ENCODE measurements around the gene SOX9. TPM values are rescaled to one million over a fixed set of nuclear protein-coding genes. Genes with fewer than 3 reads are reported as not detected.
"Not testable (repeated sequence)": the region's sequence is repeated elsewhere in the genome, so short reads cannot be mapped to it uniquely, and the experiment has no call there.

Gene SOX9
- total and polyA plus RNA-seq, 8 donors: 22.7 to 76.1 (median 30.5) TPM

DNA sequence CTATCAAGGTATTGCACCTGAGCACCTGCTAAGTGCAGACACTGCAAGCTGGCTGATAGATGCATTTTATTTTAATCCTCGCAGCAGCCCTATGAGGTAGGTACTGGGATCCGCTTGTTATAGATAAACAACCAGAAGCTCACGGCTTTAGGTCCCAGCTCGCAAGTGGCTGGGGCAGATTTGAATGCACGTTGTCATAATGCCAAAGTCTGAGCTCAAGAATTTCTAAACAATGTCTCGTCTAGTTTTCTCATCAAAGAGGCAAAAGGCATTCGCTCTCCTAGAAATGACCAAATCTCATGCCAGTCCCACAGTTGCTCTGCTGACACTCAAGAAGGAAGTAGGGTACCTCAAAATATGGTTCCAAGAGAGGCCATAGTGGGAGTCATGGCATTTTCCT, 20.5 kb downstream of the SOX9 start:
- intact Hi-C loops (cut with DNase I): no loop called here
- Histone ChIP-seq H3K4me1 (no peaks in the 10 kb centered on the region), H3K9me3 (no peaks in the 10 kb centered on the region), H3K36me3 (no peaks in the 10 kb centered on the region), H3K27me3 (no peaks in the 10 kb centered on the region), H3K27ac (no peak overlapping the region), H3K4me3 (no peak overlapping the region)
- ATAC-seq (no peak), FAIRE-seq (no peak), DNase-seq (no peak)
- WGBS, 2 donors: 89 to 93% methylated on average over 7 of the region's 7 CpGs
- TF ChIP-seq, protein P1, sequence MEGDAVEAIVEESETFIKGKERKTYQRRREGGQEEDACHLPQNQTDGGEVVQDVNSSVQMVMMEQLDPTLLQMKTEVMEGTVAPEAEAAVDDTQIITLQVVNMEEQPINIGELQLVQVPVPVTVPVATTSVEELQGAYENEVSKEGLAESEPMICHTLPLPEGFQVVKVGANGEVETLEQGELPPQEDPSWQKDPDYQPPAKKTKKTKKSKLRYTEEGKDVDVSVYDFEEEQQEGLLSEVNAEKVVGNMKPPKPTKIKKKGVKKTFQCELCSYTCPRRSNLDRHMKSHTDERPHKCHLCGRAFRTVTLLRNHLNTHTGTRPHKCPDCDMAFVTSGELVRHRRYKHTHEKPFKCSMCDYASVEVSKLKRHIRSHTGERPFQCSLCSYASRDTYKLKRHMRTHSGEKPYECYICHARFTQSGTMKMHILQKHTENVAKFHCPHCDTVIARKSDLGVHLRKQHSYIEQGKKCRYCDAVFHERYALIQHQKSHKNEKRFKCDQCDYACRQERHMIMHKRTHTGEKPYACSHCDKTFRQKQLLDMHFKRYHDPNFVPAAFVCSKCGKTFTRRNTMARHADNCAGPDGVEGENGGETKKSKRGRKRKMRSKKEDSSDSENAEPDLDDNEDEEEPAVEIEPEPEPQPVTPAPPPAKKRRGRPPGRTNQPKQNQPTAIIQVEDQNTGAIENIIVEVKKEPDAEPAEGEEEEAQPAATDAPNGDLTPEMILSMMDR (IDR thresholded peaks at IDR 0.05): no peak

DNA sequence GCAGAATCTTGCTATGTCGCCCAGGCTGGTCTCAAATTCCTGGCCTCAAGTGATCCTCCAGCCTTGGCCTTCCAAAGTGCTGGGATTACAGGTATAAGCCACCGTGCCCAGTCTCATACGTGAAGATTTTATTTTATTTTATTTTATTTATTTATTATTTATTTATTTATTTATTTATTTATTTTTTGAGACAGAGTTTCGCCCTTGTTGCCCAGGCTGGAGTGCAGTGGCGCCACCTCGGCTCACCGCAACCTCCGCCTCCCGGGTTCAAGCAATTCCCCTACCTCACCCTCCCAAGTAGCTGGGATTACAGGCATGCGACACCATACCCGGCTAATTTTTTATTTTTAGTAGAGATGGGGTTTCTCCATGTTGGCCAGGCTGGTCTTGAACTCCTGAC, 21.3 kb downstream of the SOX9 start:
- 96 to 98% methylated on average over 11 of the region's 11 CpGs for WGBS, 2 donors
- H3K27ac ChIP-seq; H3K9me3 ChIP-seq; ATAC-seq; DNase-seq; H3K27me3 ChIP-seq; H3K36me3 ChIP-seq; H3K4me3 ChIP-seq; H3K4me1 ChIP-seq; FAIRE-seq; intact Hi-C loops (cut with DNase I): not testable (repeated sequence)

DNA sequence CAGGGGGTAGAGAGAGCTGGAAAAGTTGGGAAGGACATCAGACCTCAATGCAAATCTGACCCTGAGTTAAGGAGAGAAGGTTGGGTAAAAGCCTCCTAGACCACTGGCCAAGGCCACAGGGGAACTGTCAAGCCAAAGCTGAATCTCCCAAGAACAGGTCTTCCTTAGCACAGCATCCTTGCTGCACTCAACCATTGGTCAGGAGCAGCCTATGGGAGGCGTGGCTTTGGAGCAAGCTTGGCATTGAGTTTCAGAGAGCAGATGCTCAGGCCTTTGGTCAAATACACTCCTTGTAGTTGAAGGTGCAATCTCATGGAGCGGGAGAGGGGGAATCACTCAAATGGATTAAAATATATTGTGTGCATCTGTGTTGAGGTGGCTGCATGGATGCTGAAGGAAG, 21.8 kb downstream of the SOX9 start:
- no peak for ATAC-seq
- TF ChIP-seq, protein P1 (IDR thresholded peaks at IDR 0.05): no peak
- H3K27ac ChIP-seq: no peak overlapping the region
- intact Hi-C loops (cut with DNase I): no loop called here
- H3K36me3 ChIP-seq: no peaks in the 10 kb centered on the region
- 94 to 95% methylated on average over 2 of the region's 2 CpGs for WGBS, 2 donors
- FAIRE-seq: no peak
- DNase-seq: no peak
- H3K4me1 ChIP-seq: no peaks in the 10 kb centered on the region
- no peak overlapping the region for H3K4me3 ChIP-seq
- H3K27me3 ChIP-seq: no peaks in the 10 kb centered on the region
- no peaks in the 10 kb centered on the region for H3K9me3 ChIP-seq

DNA sequence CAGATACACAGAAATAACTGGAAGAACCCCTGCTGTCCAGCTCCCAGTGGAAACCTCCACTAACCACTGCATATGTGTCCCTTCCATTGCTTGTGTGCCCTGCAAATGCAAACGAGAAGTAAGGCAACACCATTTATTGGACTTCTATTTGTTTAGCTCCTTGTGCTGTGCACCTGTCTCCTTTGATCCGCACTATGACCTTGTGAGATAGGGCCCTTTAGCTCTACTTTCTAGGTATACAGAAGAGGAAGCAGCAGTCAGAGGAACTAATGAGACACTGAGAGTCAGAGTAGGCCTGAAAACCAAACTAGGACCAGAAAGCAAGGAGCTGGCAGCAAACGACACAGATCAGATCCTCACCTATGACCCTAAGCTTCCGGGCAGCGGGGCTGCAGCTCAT, 22.4 kb downstream of the SOX9 start:
- H3K4me3 ChIP-seq: no peak overlapping the region
- no peaks in the 10 kb centered on the region for H3K27me3 ChIP-seq
- H3K27ac ChIP-seq: no peak overlapping the region
- TF ChIP-seq, protein P1 (IDR thresholded peaks at IDR 0.05): no peak
- H3K9me3 ChIP-seq: no peaks in the 10 kb centered on the region
- no peak for ATAC-seq
- no peak for FAIRE-seq
- intact Hi-C loops (cut with DNase I): no loop called here
- no peak for DNase-seq
- H3K4me1 ChIP-seq: no peaks in the 10 kb centered on the region
- no peaks in the 10 kb centered on the region for H3K36me3 ChIP-seq
- 64 to 78% methylated on average over 5 of the region's 5 CpGs for WGBS, 2 donors

DNA sequence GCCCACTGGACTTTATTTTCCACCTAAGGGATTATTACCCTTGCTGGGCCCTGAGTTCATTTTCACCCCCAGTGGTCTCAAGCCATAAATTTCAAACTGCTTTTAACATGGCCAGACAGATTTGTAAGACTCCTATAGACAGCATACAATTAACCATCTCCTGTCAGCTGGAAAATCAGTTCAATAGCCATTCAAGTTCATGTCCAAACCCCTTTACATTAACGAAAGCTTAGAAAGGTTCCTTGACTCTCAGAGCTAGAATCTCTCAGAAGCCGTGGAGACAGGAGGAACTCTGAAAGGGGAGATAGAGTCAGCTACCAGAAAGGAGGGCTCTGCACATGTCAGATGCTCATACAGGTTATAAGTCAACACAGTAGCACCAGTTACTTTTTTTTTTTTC, 23.3 kb downstream of the SOX9 start:
- no peaks in the 10 kb centered on the region for H3K9me3 ChIP-seq
- no peaks in the 10 kb centered on the region for H3K4me1 ChIP-seq
- no peak for FAIRE-seq
- no peak overlapping the region for H3K27ac ChIP-seq
- 67 to 96% methylated on average over 2 of the region's 2 CpGs for WGBS, 2 donors
- no peaks in the 10 kb centered on the region for H3K36me3 ChIP-seq
- no peak overlapping the region for H3K4me3 ChIP-seq
- intact Hi-C loops (cut with DNase I): no loop called here
- no peak for DNase-seq
- TF ChIP-seq, protein P1 (IDR thresholded peaks at IDR 0.05): no peak
- no peak for ATAC-seq
- H3K27me3 ChIP-seq: no peaks in the 10 kb centered on the region

DNA sequence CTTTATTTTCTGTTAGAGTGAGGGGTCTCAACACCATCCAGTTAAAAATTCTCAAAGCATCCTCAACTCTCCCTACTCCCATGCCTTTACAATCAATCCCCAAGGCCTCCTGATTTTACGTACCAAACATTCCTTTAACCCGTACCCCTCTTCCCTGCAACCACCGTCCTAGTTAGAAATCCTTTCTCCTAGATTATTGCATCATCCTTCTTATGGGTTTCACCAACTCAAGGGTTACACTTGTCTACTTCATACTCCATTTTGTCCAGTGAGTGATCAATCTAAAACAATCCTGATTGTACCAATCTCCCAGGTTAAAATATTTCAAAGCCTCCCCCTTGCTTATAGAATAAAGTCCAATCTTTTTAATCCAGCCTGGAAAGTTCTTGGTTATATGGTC, 24.7 kb downstream of the SOX9 start:
- 80 to 87% methylated on average over 3 of the region's 3 CpGs for WGBS, 2 donors
- ATAC-seq: no peak

More for the DNA sequence above, 24.7 kb downstream of the SOX9 start:
- Histone ChIP-seq H3K27ac (no peak overlapping the region), H3K9me3 (no peaks in the 10 kb centered on the region), H3K4me1 (no peaks in the 10 kb centered on the region), H3K4me3 (no peak overlapping the region), H3K27me3 (no peaks in the 10 kb centered on the region), H3K36me3 (no peaks in the 10 kb centered on the region)
- intact Hi-C loops (cut with DNase I): no loop called here
- DNase-seq: no peak
- FAIRE-seq: no peak
- TF ChIP-seq, protein P1 (IDR thresholded peaks at IDR 0.05): no peak
